Endodermal cell (in vitro differentiated cells): ENCODE data around the gene MYH8. TPM values are rescaled to one million over a fixed set of nuclear protein-coding genes. Genes with fewer than 3 reads are reported as not detected.

Experiments used
- DNase-seq: peaks from one replicate; pipeline ENCODE4 v3.0.0-alpha.2; 2017
- H3K27ac ChIP-seq: 2 replicates; pipeline ENCODE4 v1.5.1; 2013; ENCODE audit warnings: mild to moderate bottlenecking, low read depth, low read length, moderate library complexity
- H3K27me3 ChIP-seq: 2 replicates; pipeline ENCODE4 v1.6.1; 2013; ENCODE audit warnings: mild to moderate bottlenecking, low read length, moderate library complexity; ENCODE audit not compliant: insufficient read depth, control insufficient read depth, poor library complexity, severe bottlenecking
- H3K36me3 ChIP-seq: 2 replicates; pipeline ENCODE4 v1.7.0; 2013; ENCODE audit warnings: mild to moderate bottlenecking, low read length, moderate library complexity; ENCODE audit not compliant: control insufficient read depth, insufficient read depth
- H3K4me1 ChIP-seq: one replicate; pipeline ENCODE4 v1.7.0; 2013; ENCODE audit warnings: low read length; ENCODE audit not compliant: control insufficient read depth, insufficient read depth
- H3K4me3 ChIP-seq: 2 replicates; pipeline ENCODE4 v1.5.1; 2013; ENCODE audit warnings: mild to moderate bottlenecking, low read length, moderate library complexity
- H3K9ac ChIP-seq: 2 replicates; pipeline ENCODE4 v1.6.1; 2013; ENCODE audit warnings: mild to moderate bottlenecking, low read length, moderate library complexity; ENCODE audit not compliant: poor library complexity, severe bottlenecking; ENCODE audit errors: extremely low read depth
- H3K9me3 ChIP-seq: 2 replicates; pipeline ENCODE4 v1.6.1; 2013; ENCODE audit warnings: mild to moderate bottlenecking, low read length, moderate library complexity; ENCODE audit not compliant: control insufficient read depth
- H3K27ac Mint-ChIP-seq: 2 replicates; pipeline ENCODE4 v1.8.0; 2020; ENCODE audit warnings: mixed read lengths
- H3K27me3 Mint-ChIP-seq: 2 replicates; pipeline ENCODE4 v1.8.0; 2021; ENCODE audit warnings: mild to moderate bottlenecking, mixed read lengths; ENCODE audit not compliant: insufficient read depth
- H3K36me3 Mint-ChIP-seq: 2 replicates; pipeline ENCODE4 v1.8.0; 2020; ENCODE audit warnings: low read depth, mixed read lengths
- H3K4me1 Mint-ChIP-seq: 2 replicates; pipeline ENCODE4 v1.8.0; 2020; ENCODE audit warnings: mixed read lengths
- H3K4me3 Mint-ChIP-seq: 2 replicates; pipeline ENCODE4 v1.8.0; 2020; ENCODE audit warnings: mild to moderate bottlenecking, moderate library complexity, mixed read lengths
- H3K9me3 Mint-ChIP-seq: 2 replicates; pipeline ENCODE4 v1.8.0; 2020; ENCODE audit warnings: mild to moderate bottlenecking, mixed read lengths
- CTCF ChIP-seq: fragments of 200-600 bp; sonication (generic); conservative IDR thresholded peaks from 2 replicates; pipeline ENCODE4 v1.5.0; 2021; ENCODE audit warnings: antibody characterized with exemption, mild to moderate bottlenecking
- WGBS, 2 experiments: methylation state at CpG; one replicate each; pipeline versions ENCODE4 v1.1.5 to v1.1.7; 2013; ENCODE audit warnings: missing lambda C conversion rate in 2 of 2, mixed read lengths in 1 of 2; ENCODE audit not compliant: insufficient coverage in 1 of 2, insufficient read length in 1 of 2; 5-methylcytosine and 5-hydroxymethylcytosine counted together
- total RNA-seq, 2 donors: library from RNA; stranded (reverse); fragmentation: NEBNext Ultra II Directional in 1 of 2; extraction: Animal tissue kit (Norgen Biotek cat#: 25700) in 1 of 2; gene quantifications; 2 replicates in 1 of 2; 3 replicates in 1 of 2; pipeline ENCODE4 v1.2.1, GENCODE V29; 2021

Gene MYH8
- total RNA-seq, 2 donors from 2014 or later, result not detected

- no peaks in the 10 kb centered on the region for H3K36me3 Mint-ChIP-seq
- no peak overlapping the region for H3K4me3 Mint-ChIP-seq
- no peaks in the 10 kb centered on the region for H3K27me3 ChIP-seq
- no peak overlapping the region for H3K4me3 ChIP-seq
- H3K27ac ChIP-seq, result no peak overlapping the region
- no peaks in the 10 kb centered on the region for H3K27me3 Mint-ChIP-seq
- no peak overlapping the region for H3K27ac Mint-ChIP-seq
- no peaks in the 10 kb centered on the region for H3K4me1 ChIP-seq
- H3K9me3 ChIP-seq, result no peaks in the 10 kb centered on the region
- no peaks in the 10 kb centered on the region for H3K9me3 Mint-ChIP-seq
- WGBS, 2 experiments, result no CpG with 5 or more reads among the region's 2 CpGs
- TF ChIP-seq CTCF, result no peak
- no peaks in the 10 kb centered on the region for H3K4me1 Mint-ChIP-seq
- H3K9ac ChIP-seq, result no peak overlapping the region
- H3K36me3 ChIP-seq, result no peaks in the 10 kb centered on the region
- no peak for DNase-seq
Measured at GRCh38 chr17:10420811-10421210, 939 bp downstream of the MYH8 start.

GRCh38 chr17:10417431-10417830, 4.3 kb downstream of the MYH8 start:
- Histone ChIP-seq H3K4me1 (no peaks in the 10 kb centered on the region), H3K27ac (no peak overlapping the region), H3K36me3 (no peaks in the 10 kb centered on the region), H3K9ac (no peak overlapping the region), H3K4me3 (no peak overlapping the region), H3K27me3 (peaks cover 4% of the 10 kb centered on the region), H3K9me3 (no peaks in the 10 kb centered on the region)
- TF ChIP-seq CTCF, result no peak
- Mint-ChIP-seq H3K9me3 (no peaks in the 10 kb centered on the region), H3K27me3 (no peaks in the 10 kb centered on the region), H3K27ac (no peak overlapping the region), H3K4me3 (no peak overlapping the region), H3K36me3 (no peaks in the 10 kb centered on the region), H3K4me1 (no peaks in the 10 kb centered on the region)
- DNase-seq, result no peak
- WGBS, 2 experiments, result 96 to 100% methylated on average over 2 to 3 of the region's 3 CpGs

- H3K9me3 Mint-ChIP-seq, result no peaks in the 10 kb centered on the region
- H3K4me1 ChIP-seq, result no peaks in the 10 kb centered on the region
- H3K4me1 Mint-ChIP-seq, result no peaks in the 10 kb centered on the region
- no peaks in the 10 kb centered on the region for H3K36me3 Mint-ChIP-seq
- H3K9me3 ChIP-seq, result no peaks in the 10 kb centered on the region
- H3K27ac ChIP-seq, result no peak overlapping the region
- H3K4me3 Mint-ChIP-seq, result no peak overlapping the region
- peaks cover 4% of the 10 kb centered on the region for H3K27me3 Mint-ChIP-seq
- TF ChIP-seq CTCF, result peak; percentile 57
- DNase-seq, result peak; percentile 70
- H3K36me3 ChIP-seq, result no peaks in the 10 kb centered on the region
- H3K27me3 ChIP-seq, result peaks cover 4% of the 10 kb centered on the region
- no peak overlapping the region for H3K9ac ChIP-seq
- WGBS, 2 experiments, result 87 to 89% methylated on average over 3 to 4 of the region's 4 CpGs
- H3K27ac Mint-ChIP-seq, result no peak overlapping the region
- no peak overlapping the region for H3K4me3 ChIP-seq
Measured at GRCh38 chr17:10415161-10415560, 6.6 kb downstream of the MYH8 start.
